CD4-positive, CD25-positive, alpha-beta regulatory T cell (primary cell): ENCODE data around the gene ZNF791. TPM values are rescaled to one million over a fixed set of nuclear protein-coding genes. Genes with fewer than 3 reads are reported as not detected.
A peak's percentile ranks its signal among the peaks of the same experiment; 100 is the strongest.

Source experiments
- ATAC-seq, 2 donors: fragments of 150-1000 bp; cut with Tn5 transposase; one replicate each; pipeline ENCODE4 v1.10.0; 2021; ENCODE audit warnings: low read depth in 2 of 2, moderate number of reproducible peaks in 2 of 2, moderate library complexity in 1 of 2
- DNase-seq, 3 donors: peaks; one replicate each; pipeline versions ENCODE4 v3.0.0 to v3.0.0-alpha.2; 2012 to 2022; ENCODE audit warnings: mixed read lengths in 1 of 3
- H3K27ac ChIP-seq: one replicate; pipeline ENCODE4 v1.7.0; 2013; ENCODE audit warnings: mild to moderate bottlenecking, low read length; ENCODE audit not compliant: insufficient read depth, poor library complexity, severe bottlenecking
- H3K27me3 ChIP-seq: one replicate; pipeline ENCODE4 v1.7.0; 2013; ENCODE audit warnings: low read length; ENCODE audit not compliant: control insufficient read depth, insufficient read depth
- H3K36me3 ChIP-seq: one replicate; pipeline ENCODE4 v1.7.0; 2013; ENCODE audit warnings: mild to moderate bottlenecking, low read length, moderate library complexity; ENCODE audit not compliant: control insufficient read depth, insufficient read depth
- H3K4me1 ChIP-seq: 2 replicates; pipeline ENCODE4 v1.7.0; 2013; ENCODE audit warnings: mild to moderate bottlenecking, low read length; ENCODE audit not compliant: insufficient read depth, control insufficient read depth, poor library complexity, severe bottlenecking
- H3K4me3 ChIP-seq: one replicate; pipeline ENCODE4 v1.7.0; 2013; ENCODE audit warnings: low read depth, mild to moderate bottlenecking, low read length, moderate library complexity
- H3K9me3 ChIP-seq, 2 experiments: 1 replicate in 1 of 2; 2 replicates in 1 of 2; pipeline ENCODE4 v1.7.0; 2013; ENCODE audit warnings: low read length in 2 of 2, mild to moderate bottlenecking in 1 of 2, moderate library complexity in 1 of 2; ENCODE audit not compliant: control insufficient read depth in 2 of 2
- H3K27ac Mint-ChIP-seq, 3 donors: one replicate each; pipeline ENCODE4 v1.8.0; 2020 to 2022; ENCODE audit warnings: mild to moderate bottlenecking in 3 of 3, mixed read lengths in 3 of 3, moderate library complexity in 2 of 3
- H3K27me3 Mint-ChIP-seq: one replicate; pipeline ENCODE4 v1.8.0; 2022; ENCODE audit warnings: mild to moderate bottlenecking, mixed read lengths
- H3K36me3 Mint-ChIP-seq: one replicate; pipeline ENCODE4 v1.8.0; 2020; ENCODE audit warnings: mixed read lengths
- H3K4me1 Mint-ChIP-seq, 4 donors: one replicate each; pipeline ENCODE4 v1.8.0; 2020 to 2022; ENCODE audit warnings: mixed read lengths in 4 of 4, mild to moderate bottlenecking in 1 of 4
- H3K4me3 Mint-ChIP-seq, 4 donors: one replicate each; pipeline ENCODE4 v1.8.0; 2020 to 2022; ENCODE audit warnings: mild to moderate bottlenecking in 4 of 4, mixed read lengths in 4 of 4, moderate library complexity in 3 of 4
- H3K9me3 Mint-ChIP-seq, 7 donors: one replicate each; pipeline ENCODE4 v1.8.0; 2020 to 2022; ENCODE audit warnings: mixed read lengths in 7 of 7, mild to moderate bottlenecking in 3 of 7, moderate library complexity in 2 of 7
- polyA plus RNA-seq, 4 donors: library from polyadenylated mRNA; unstranded; fragments of 300-500 nt; fragmentation: Illumina TruSeq; gene quantifications; one replicate each; pipeline ENCODE4 v1.2.3, GENCODE V29; 2021
- total RNA-seq: library from RNA; stranded (reverse); gene quantifications from one replicate; pipeline ENCODE4 v1.2.3, GENCODE V29; 2022

The ZNF791 gene
- total and polyA plus RNA-seq, 5 donors from 2014 or later: 9.6 to 65.1 (median 12.9) TPM

GRCh38 chr19:12669270-12670158 lies 58.8 kb downstream of the ZNF791 start:
- DNase-seq (peak; percentile 64 to 87 (median 84)), ATAC-seq (peak; percentile 12 to 42)
- peaks cover 5 to 66% (median 34%) of the 10 kb centered on the region in 4 donors for H3K4me1 Mint-ChIP-seq
- Histone ChIP-seq H3K36me3 (peaks cover 12% of the 10 kb centered on the region), H3K9me3 (no peaks in the 10 kb centered on the region), H3K4me3 (peak overlapping the region; percentile 92), H3K27me3 (no peaks in the 10 kb centered on the region), H3K4me1 (peaks cover 59% of the 10 kb centered on the region), H3K27ac (peak overlapping the region; percentile 97)
- no peaks in the 10 kb centered on the region for H3K27me3 Mint-ChIP-seq
- peaks cover 8% of the 10 kb centered on the region for H3K36me3 Mint-ChIP-seq
- peak overlapping the region; percentile 99 for H3K27ac Mint-ChIP-seq
- no peaks in the 10 kb centered on the region for H3K9me3 Mint-ChIP-seq
- peak overlapping the region; percentile 91 to 100 (median 96) for H3K4me3 Mint-ChIP-seq

GRCh38 chr19:12670159-12670928 lies 59.6 kb downstream of the ZNF791 start:
- peaks cover 10% of the 10 kb centered on the region for H3K36me3 Mint-ChIP-seq
- no peaks in the 10 kb centered on the region for H3K27me3 Mint-ChIP-seq
- DNase-seq (no peak), ATAC-seq (no peak)
- Histone ChIP-seq H3K36me3 (peaks cover 16% of the 10 kb centered on the region), H3K4me1 (peaks cover 51% of the 10 kb centered on the region), H3K27me3 (no peaks in the 10 kb centered on the region), H3K4me3 (peak overlapping the region; percentile 92), H3K27ac (peak overlapping the region; percentile 97), H3K9me3 (no peaks in the 10 kb centered on the region)
- H3K4me1 Mint-ChIP-seq: peaks cover 5 to 58% (median 29%) of the 10 kb centered on the region in 4 donors
- peak overlapping the region; percentile 91 to 100 (median 96) for H3K4me3 Mint-ChIP-seq
- no peaks in the 10 kb centered on the region for H3K9me3 Mint-ChIP-seq
- H3K27ac Mint-ChIP-seq: peak overlapping the region; percentile 99

GRCh38 chr19:12672744-12673143 lies 62.0 kb downstream of the ZNF791 start:
- H3K36me3 ChIP-seq: peaks cover 36% of the 10 kb centered on the region
- peaks cover 22% of the 10 kb centered on the region for H3K36me3 Mint-ChIP-seq
- no peak for ATAC-seq

GRCh38 chr19:12675399-12675798 lies 64.7 kb downstream of the ZNF791 start:
- DNase-seq (no peak), ATAC-seq (no peak)
- Histone ChIP-seq H3K9me3 (no peaks in the 10 kb centered on the region), H3K27ac (no peak overlapping the region), H3K4me3 (no peak overlapping the region), H3K27me3 (no peaks in the 10 kb centered on the region), H3K4me1 (peaks cover 10% of the 10 kb centered on the region), H3K36me3 (peaks cover 54% of the 10 kb centered on the region)
- Mint-ChIP-seq H3K4me1 (peaks cover 0 to 39% (median 15%) of the 10 kb centered on the region in 4 donors), H3K27ac (no peak overlapping the region), H3K27me3 (peaks cover 4% of the 10 kb centered on the region), H3K9me3 (no peaks in the 10 kb centered on the region), H3K4me3 (peak overlapping the region in 1 of 4 donors; percentile 88), H3K36me3 (peaks cover 31% of the 10 kb centered on the region)

More at GRCh38 chr19:12672744-12673143, 62.0 kb downstream of the ZNF791 start:
- Histone ChIP-seq H3K4me1 (peaks cover 29% of the 10 kb centered on the region), H3K9me3 (no peaks in the 10 kb centered on the region), H3K27ac (no peak overlapping the region), H3K4me3 (no peak overlapping the region), H3K27me3 (no peaks in the 10 kb centered on the region)
- H3K27me3 Mint-ChIP-seq: peaks cover 4% of the 10 kb centered on the region
- H3K4me3 Mint-ChIP-seq: peak overlapping the region in 1 of 4 donors; percentile 87
- H3K9me3 Mint-ChIP-seq: no peaks in the 10 kb centered on the region
- no peak for DNase-seq
- peaks cover 5 to 50% (median 19%) of the 10 kb centered on the region in 4 donors for H3K4me1 Mint-ChIP-seq
- no peak overlapping the region for H3K27ac Mint-ChIP-seq

- H3K27ac ChIP-seq: no peak overlapping the region
- Mint-ChIP-seq H3K4me1 (peaks cover 2 to 38% (median 16%) of the 10 kb centered on the region in 4 donors), H3K4me3 (peak overlapping the region in 2 of 4 donors; percentile 73 to 88), H3K36me3 (peaks cover 33% of the 10 kb centered on the region), H3K27me3 (peaks cover 4% of the 10 kb centered on the region), H3K27ac (no peak overlapping the region), H3K9me3 (no peaks in the 10 kb centered on the region)
- ATAC-seq: no peak
- no peak overlapping the region for H3K4me3 ChIP-seq
- no peak for DNase-seq
- H3K9me3 ChIP-seq: no peaks in the 10 kb centered on the region
- peaks cover 54% of the 10 kb centered on the region for H3K36me3 ChIP-seq
- H3K27me3 ChIP-seq: no peaks in the 10 kb centered on the region
- peaks cover 8% of the 10 kb centered on the region for H3K4me1 ChIP-seq
Observed at GRCh38 chr19:12675940-12676339, 65.2 kb downstream of the ZNF791 start.

- H3K4me3 Mint-ChIP-seq: peak overlapping the region; percentile 17 to 88 (median 56)
- H3K27ac Mint-ChIP-seq: peak overlapping the region in 2 of 3 donors; percentile 40 to 60
Observed at GRCh38 chr19:12676384-12676792, 65.7 kb downstream of the ZNF791 start.

GRCh38 chr19:12676928-12677327 lies 66.2 kb downstream of the ZNF791 start:
- no peak overlapping the region for H3K27ac ChIP-seq
- peaks cover 54% of the 10 kb centered on the region for H3K36me3 ChIP-seq
- H3K4me1 Mint-ChIP-seq: peaks cover 9 to 44% (median 22%) of the 10 kb centered on the region in 4 donors
- H3K9me3 ChIP-seq: no peaks in the 10 kb centered on the region
- DNase-seq: no peak
- peaks cover 14% of the 10 kb centered on the region for H3K4me1 ChIP-seq
- H3K36me3 Mint-ChIP-seq: peaks cover 35% of the 10 kb centered on the region
- ATAC-seq: no peak
- peaks cover 14% of the 10 kb centered on the region for H3K27me3 Mint-ChIP-seq
- no peaks in the 10 kb centered on the region for H3K27me3 ChIP-seq
- H3K27ac Mint-ChIP-seq: peak overlapping the region in 2 of 3 donors; percentile 73 to 94
- no peaks in the 10 kb centered on the region for H3K9me3 Mint-ChIP-seq
- H3K4me3 ChIP-seq: no peak overlapping the region
- peak overlapping the region in 3 of 4 donors; percentile 29 to 88 (median 73) for H3K4me3 Mint-ChIP-seq

More at GRCh38 chr19:12676384-12676792, 65.7 kb downstream of the ZNF791 start:
- Mint-ChIP-seq H3K9me3 (no peaks in the 10 kb centered on the region), H3K27me3 (peaks cover 8% of the 10 kb centered on the region), H3K36me3 (peaks cover 37% of the 10 kb centered on the region), H3K4me1 (peaks cover 6 to 42% (median 20%) of the 10 kb centered on the region in 4 donors)
- Histone ChIP-seq H3K4me3 (no peak overlapping the region), H3K9me3 (no peaks in the 10 kb centered on the region), H3K36me3 (peaks cover 54% of the 10 kb centered on the region), H3K27me3 (no peaks in the 10 kb centered on the region), H3K4me1 (peaks cover 12% of the 10 kb centered on the region), H3K27ac (no peak overlapping the region)
- ATAC-seq (peak; percentile 38 to 54), DNase-seq (peak; percentile 68 to 82 (median 73))
